Stimulated activated CD8-positive, alpha-beta memory T cell treated with anti-CD3 and anti-CD28 coated beads, Interleukin-12 subunit alpha, Interleukin-12 subunit beta, amount 100 ng/mL, for 1 hour (primary cell): ENCODE measurements around the gene CAPN11.
A peak's percentile ranks its signal among the peaks of the same experiment; 100 is the strongest.
"Not testable (repeated sequence)": the region's sequence is repeated elsewhere in the genome, so short reads cannot be mapped to it uniquely, and the experiment has no call there.

Experiments
- DNase-seq: peaks from one replicate; pipeline ENCODE4 v3.0.0-alpha.2; 2020; ENCODE audit warnings: low read depth

CAPN11 gene

GRCh38 chr6:44131892-44132291 lies 26.7 kb upstream of the CAPN11 start:
- DNase-seq = no peak

- DNase-seq = no peak
Observed at GRCh38 chr6:44132476-44132875, 26.1 kb upstream of the CAPN11 start.

GRCh38 chr6:44133003-44133931 lies 25.4 kb upstream of the CAPN11 start:
- no peak for DNase-seq

- no peak for DNase-seq
Observed at GRCh38 chr6:44133981-44134711, 24.5 kb upstream of the CAPN11 start.

GRCh38 chr6:44135173-44135758 lies 23.4 kb upstream of the CAPN11 start:
- DNase-seq = no peak

- DNase-seq = no peak
Observed at GRCh38 chr6:44135875-44136274, 22.7 kb upstream of the CAPN11 start.

GRCh38 chr6:44138717-44139350 lies 19.8 kb upstream of the CAPN11 start:
- DNase-seq = no peak

GRCh38 chr6:44139351-44139743 lies 19.3 kb upstream of the CAPN11 start:
- DNase-seq = no peak

- no peak for DNase-seq
Observed at GRCh38 chr6:44142835-44143234, 15.8 kb upstream of the CAPN11 start.

GRCh38 chr6:44143731-44144130 lies 14.9 kb upstream of the CAPN11 start:
- DNase-seq = no peak

GRCh38 chr6:44144536-44144935 lies 14.1 kb upstream of the CAPN11 start:
- DNase-seq = not testable (repeated sequence)

GRCh38 chr6:44145839-44146238 lies 12.8 kb upstream of the CAPN11 start:
- DNase-seq = no peak

GRCh38 chr6:44146685-44147084 lies 11.9 kb upstream of the CAPN11 start:
- no peak for DNase-seq

- no peak for DNase-seq
Observed at GRCh38 chr6:44147256-44147655, 11.4 kb upstream of the CAPN11 start.

- DNase-seq = no peak
Observed at GRCh38 chr6:44148306-44148705, 10.3 kb upstream of the CAPN11 start.

- no peak for DNase-seq
Observed at GRCh38 chr6:44149369-44150012, 9.1 kb upstream of the CAPN11 start.

- DNase-seq = no peak
Observed at GRCh38 chr6:44150317-44150917, 8.2 kb upstream of the CAPN11 start.

GRCh38 chr6:44151348-44152108 lies 7.1 kb upstream of the CAPN11 start:
- DNase-seq = peak; percentile 66

- DNase-seq = no peak
Observed at GRCh38 chr6:44152109-44152461, 6.5 kb upstream of the CAPN11 start.

- DNase-seq = no peak
Observed at GRCh38 chr6:44152533-44152932, 6.1 kb upstream of the CAPN11 start.

GRCh38 chr6:44154067-44154466 lies 4.6 kb upstream of the CAPN11 start:
- no peak for DNase-seq
